ENCODE results near the gene ROR2.

- TF ChIP-seq CTCF (CRISPR knock-in tag; IDR thresholded peaks at IDR 0.05), result no peak
- TF ChIP-seq RNF2 (conservative IDR thresholded peaks at IDR 0.05; ENCODE audit: low read depth), result no peak
- TF ChIP-seq FIP1L1 (IDR thresholded peaks at IDR 0.05; ENCODE audit: borderline replicate concordance, insufficient read depth, low read depth, low read length), result no peak
- TF ChIP-seq SIN3B (IDR thresholded peaks at IDR 0.05; ENCODE audit: low read length), result no peak
- no peak for TF ChIP-seq HMG20B (CRISPR knock-in tag; conservative IDR thresholded peaks at IDR 0.05)
- no peak for TF ChIP-seq NFRKB (IDR thresholded peaks at IDR 0.05)
- no peak for TF ChIP-seq TP53 (CRISPR knock-in tag; conservative IDR thresholded peaks at IDR 0.05)
- no peak for TF ChIP-seq CBFB (CRISPR knock-in tag; IDR thresholded peaks at IDR 0.05)
- no peak for TF ChIP-seq HCFC1 (IDR thresholded peaks at IDR 0.05; ENCODE audit: low read depth, low read length)
- TF ChIP-seq FOXA3 (CRISPR knock-in tag; IDR thresholded peaks at IDR 0.05), result no peak
- TF ChIP-seq MAZ (IDR thresholded peaks at IDR 0.05; ENCODE audit: borderline replicate concordance, low read depth, low read length), result no peak
- no peak for TF ChIP-seq MAZ (CRISPR knock-in tag; IDR thresholded peaks at IDR 0.05; ENCODE audit: low read depth)
- TF ChIP-seq CBX1 (IDR thresholded peaks at IDR 0.05; ENCODE audit: low read depth), result no peak
- no peak for TF ChIP-seq ZNF407 (CRISPR knock-in tag; IDR thresholded peaks at IDR 0.05; ENCODE audit: not compliant biosample characterization)
- TF ChIP-seq REST (IDR thresholded peaks at IDR 0.05; ENCODE audit: borderline replicate concordance in 1 of 2, low read depth in 1 of 2, low read length in 2 of 2), result no peak
These were observed 115.3 kb downstream of the ROR2 start for GRCh38 chr9:91834740-91835139.
